Measurements from ENCODE around the gene INO80E.

DNA sequence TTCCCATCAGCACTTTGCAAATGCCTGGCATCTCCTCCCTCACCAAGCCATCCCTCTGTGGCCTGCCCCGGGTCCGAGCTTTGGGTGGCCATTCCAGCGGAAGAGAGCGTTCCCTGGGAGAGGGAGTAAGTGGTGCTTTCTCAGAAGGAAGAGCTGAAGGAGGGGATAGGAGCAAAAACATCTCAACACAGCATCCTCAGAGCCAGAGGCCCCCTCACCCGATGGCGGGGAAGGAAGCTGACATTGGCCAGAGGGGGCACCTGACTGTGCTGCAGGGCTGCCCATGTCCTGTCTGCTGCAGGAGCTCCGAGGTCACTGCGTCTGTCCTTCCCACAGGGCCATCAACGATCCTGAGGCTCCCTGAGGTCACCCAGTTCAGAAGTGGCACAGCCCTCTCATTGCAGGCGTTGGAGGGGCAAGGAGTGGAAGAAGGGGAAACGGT, 35.5 kb downstream of the INO80E start:
- TF ChIP-seq, protein P1, sequence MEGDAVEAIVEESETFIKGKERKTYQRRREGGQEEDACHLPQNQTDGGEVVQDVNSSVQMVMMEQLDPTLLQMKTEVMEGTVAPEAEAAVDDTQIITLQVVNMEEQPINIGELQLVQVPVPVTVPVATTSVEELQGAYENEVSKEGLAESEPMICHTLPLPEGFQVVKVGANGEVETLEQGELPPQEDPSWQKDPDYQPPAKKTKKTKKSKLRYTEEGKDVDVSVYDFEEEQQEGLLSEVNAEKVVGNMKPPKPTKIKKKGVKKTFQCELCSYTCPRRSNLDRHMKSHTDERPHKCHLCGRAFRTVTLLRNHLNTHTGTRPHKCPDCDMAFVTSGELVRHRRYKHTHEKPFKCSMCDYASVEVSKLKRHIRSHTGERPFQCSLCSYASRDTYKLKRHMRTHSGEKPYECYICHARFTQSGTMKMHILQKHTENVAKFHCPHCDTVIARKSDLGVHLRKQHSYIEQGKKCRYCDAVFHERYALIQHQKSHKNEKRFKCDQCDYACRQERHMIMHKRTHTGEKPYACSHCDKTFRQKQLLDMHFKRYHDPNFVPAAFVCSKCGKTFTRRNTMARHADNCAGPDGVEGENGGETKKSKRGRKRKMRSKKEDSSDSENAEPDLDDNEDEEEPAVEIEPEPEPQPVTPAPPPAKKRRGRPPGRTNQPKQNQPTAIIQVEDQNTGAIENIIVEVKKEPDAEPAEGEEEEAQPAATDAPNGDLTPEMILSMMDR (IDR thresholded peaks at IDR 0.05; ENCODE audit: insufficient read depth, low read length): no peak
- no peak for TF ChIP-seq REST (IDR thresholded peaks at IDR 0.05; ENCODE audit: insufficient replicate concordance, low read depth)
